NCI-H2196 treated with DMSO at 0.1 percent for 48 hours (cell line): Measurements from ENCODE around the gene PUS3.

ENCODE experiments used
- DNase-seq: peaks from one replicate; lab custom pipeline; 2025; ENCODE audit not compliant: unreplicated experiment; lab: John Stamatoyannopoulos, UW

Gene PUS3

GRCh38 chr11:125941619-125942611 lies 38.9 kb upstream of the PUS3 start:
- DNase-seq: peak; percentile 76

- no peak for DNase-seq
Observed at GRCh38 chr11:125941267-125941618, 38.2 kb upstream of the PUS3 start.

- no peak for DNase-seq
Observed at GRCh38 chr11:125940145-125940544, 37.1 kb upstream of the PUS3 start.

GRCh38 chr11:125939081-125939521 lies 36.1 kb upstream of the PUS3 start:
- no peak for DNase-seq

- DNase-seq: no peak
Observed at GRCh38 chr11:125938418-125938817, 35.4 kb upstream of the PUS3 start.

- no peak for DNase-seq
Observed at GRCh38 chr11:125935618-125936199, 32.7 kb upstream of the PUS3 start.

GRCh38 chr11:125935056-125935455 lies 32.0 kb upstream of the PUS3 start:
- no peak for DNase-seq

GRCh38 chr11:125934473-125934872 lies 31.5 kb upstream of the PUS3 start:
- no peak for DNase-seq

GRCh38 chr11:125933030-125933813 lies 30.2 kb upstream of the PUS3 start:
- DNase-seq: no peak

GRCh38 chr11:125932301-125932700 lies 29.3 kb upstream of the PUS3 start:
- no peak for DNase-seq

GRCh38 chr11:125931668-125932067 lies 28.7 kb upstream of the PUS3 start:
- DNase-seq: no peak

- no peak for DNase-seq
Observed at GRCh38 chr11:125931116-125931515, 28.1 kb upstream of the PUS3 start.

- DNase-seq: no peak
Observed at GRCh38 chr11:125930076-125930450, 27.1 kb upstream of the PUS3 start.

GRCh38 chr11:125929445-125930075 lies 26.6 kb upstream of the PUS3 start:
- no peak for DNase-seq

- DNase-seq: no peak
Observed at GRCh38 chr11:125926682-125927081, 23.7 kb upstream of the PUS3 start.

- no peak for DNase-seq
Observed at GRCh38 chr11:125925804-125926203, 22.8 kb upstream of the PUS3 start.

GRCh38 chr11:125925247-125925740 lies 22.3 kb upstream of the PUS3 start:
- no peak for DNase-seq

GRCh38 chr11:125924384-125925007 lies 21.5 kb upstream of the PUS3 start:
- DNase-seq: no peak

- DNase-seq: no peak
Observed at GRCh38 chr11:125923633-125924032, 20.6 kb upstream of the PUS3 start.

- DNase-seq: peak; percentile 48
Observed at GRCh38 chr11:125923012-125923579, 20.1 kb upstream of the PUS3 start.
